ENCODE measurements around the gene ASIP.
"Not testable (repeated sequence)": the region's sequence is repeated elsewhere in the genome, so short reads cannot be mapped to it uniquely, and the experiment has no call there.

Gene ASIP

GRCh38 chr20:34290471-34290870, 49.2 kb downstream of the ASIP start:
- DNase-seq: no peak

GRCh38 chr20:34292496-34292895, 51.3 kb downstream of the ASIP start:
- no peak for DNase-seq

- DNase-seq: no peak
Measured at GRCh38 chr20:34293119-34293518, 51.9 kb downstream of the ASIP start.

- no peak for DNase-seq
Measured at GRCh38 chr20:34293589-34293988, 52.4 kb downstream of the ASIP start.

DNA sequence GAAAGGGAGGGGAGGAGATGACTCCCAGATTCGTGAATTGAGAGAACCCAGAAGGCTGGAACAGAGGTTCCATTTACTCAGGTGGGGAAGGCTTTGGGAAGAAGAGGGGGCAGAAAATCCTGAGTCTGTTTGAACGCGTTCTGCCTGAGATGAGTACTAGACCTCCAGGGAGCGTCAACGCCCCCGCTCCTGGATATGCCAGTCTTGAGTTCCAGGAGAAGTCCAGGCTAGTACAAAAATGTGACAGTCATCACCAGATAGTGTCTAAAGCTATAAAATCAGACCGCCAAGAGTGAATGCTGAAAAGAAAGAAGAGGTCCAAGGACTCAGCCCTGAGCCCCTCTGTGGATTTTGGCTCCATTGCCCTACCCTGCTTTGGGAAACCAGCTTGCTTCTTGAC, 53.3 kb downstream of the ASIP start:
- no peak for DNase-seq

- DNase-seq: no peak
Measured at GRCh38 chr20:34295284-34295683, 54.1 kb downstream of the ASIP start.

DNA sequence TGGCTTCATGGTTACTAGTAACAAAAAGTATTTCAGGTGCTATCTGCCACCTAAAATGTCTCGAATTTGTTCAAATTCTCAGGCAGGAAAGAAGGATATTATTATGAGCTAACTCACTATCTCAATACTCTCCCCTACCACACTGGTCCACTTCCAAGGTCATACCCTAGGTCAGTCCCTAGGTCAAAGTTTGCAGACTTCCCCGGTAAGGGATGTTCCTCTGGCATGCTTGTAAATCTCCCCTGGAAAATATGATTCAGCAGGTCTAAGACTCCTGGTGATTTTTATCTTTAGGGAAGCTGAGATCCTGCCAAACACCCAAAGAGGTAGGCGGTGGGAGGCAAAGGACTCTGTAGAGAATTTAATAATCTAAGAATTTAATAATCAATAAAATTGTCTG, 55.2 kb downstream of the ASIP start:
- DNase-seq: no peak

DNA sequence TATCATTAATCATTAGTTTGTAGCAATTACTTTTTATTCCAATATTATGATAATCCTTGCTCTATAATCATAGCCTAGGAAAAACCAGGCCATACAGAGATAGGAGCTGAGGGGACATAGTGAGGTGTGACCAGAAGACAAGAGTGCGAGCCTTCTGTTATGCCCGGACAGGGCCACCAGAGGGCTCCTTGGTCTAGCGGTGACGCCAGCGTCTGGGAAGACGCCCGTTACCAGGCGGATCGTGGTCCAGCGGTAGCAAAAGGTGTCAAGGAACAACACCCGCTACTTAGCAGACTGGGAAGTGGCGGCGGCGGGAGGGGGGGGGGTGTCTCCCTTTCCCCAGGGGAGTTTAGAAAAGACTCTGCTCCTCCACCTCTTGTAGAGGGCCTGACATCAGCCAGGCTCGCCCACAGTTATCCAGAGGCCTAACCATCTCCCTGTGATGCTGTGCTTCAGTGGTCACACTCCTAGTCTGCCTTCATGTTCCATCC, 57.1 kb downstream of the ASIP start:
- DNase-seq: not testable (repeated sequence)

- no peak for DNase-seq
Measured at GRCh38 chr20:34299556-34300255, 58.5 kb downstream of the ASIP start.

DNA sequence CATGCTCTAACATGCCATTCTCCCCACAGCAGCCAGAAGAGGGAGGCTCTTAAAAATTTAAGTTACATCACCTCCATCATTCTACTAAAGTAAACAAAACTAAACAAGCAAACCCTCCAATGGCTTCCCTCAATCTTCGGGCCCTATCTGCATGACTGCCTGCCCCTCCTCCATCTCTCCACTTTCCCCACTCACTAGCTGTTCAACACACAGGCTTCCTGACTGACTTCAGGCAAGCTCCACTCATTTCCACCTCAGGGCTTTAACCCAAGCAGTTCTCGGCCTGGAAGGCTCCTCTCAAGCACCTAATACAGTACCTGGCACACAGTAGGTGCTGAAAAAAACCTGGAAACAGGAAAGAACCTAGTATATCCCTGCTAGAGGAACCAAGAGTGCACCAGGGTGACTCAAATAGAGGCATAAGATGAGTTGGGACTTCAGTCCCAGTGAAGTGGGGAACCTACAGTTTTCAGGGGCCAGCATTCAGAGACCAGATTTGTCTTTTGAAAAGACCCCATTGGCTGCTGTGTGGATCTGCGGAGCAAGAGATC, 59.1 kb downstream of the ASIP start:
- no peak for DNase-seq

- no peak for DNase-seq
Measured at GRCh38 chr20:34300809-34301586, 59.8 kb downstream of the ASIP start.

DNA sequence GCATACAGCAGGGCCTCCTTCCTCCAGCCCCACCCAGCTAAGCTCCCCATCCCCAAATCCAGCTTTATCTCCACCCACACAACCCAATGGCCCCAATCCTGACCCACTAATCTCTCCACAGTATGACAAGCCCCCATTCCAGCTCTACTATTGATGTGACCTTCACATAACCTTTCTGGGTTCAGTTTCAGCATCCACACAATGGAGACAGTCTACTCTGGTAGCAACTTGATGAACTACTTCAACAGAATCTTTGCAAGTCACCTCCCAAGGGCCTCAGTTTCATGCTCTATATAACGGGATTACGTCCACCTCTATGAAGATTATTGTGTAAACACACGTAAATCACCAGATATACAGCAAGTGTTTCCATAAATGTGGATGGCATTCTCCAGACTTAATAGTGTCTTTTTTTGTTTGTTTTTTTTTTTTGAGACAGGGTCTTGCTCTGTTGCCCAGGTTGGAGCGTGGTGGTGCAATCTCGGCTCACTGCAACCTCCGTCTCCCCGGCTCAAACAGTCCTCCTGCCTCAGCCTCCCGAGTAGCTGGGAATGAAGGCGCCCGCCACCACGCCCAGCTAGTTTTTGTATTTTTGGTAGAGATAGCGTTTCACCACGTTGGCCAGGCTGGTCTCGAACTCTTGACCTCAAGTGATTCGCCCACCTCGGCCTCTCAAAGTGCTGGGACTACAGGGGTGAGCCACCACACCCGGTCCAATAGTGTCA, 60.5 kb downstream of the ASIP start:
- no peak for DNase-seq

DNA sequence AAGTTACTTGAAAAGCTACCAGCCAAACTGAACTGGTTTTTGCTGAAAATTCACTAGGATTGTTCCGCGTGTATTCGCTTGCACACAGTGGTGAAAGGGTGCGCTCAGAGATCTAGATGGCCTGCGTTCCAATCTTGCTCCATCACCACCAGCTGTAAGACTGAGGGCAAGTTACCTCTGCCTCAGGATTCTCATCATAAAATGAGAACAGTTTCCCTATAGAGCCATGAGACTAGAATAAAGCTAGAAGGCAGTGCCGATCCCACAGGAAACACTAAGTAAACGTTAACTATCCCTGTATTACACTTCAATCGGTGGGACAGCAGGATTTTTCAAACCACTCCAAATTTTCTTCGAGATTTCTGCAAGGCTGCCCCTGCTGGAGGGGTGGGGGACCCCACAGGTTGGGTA, 61.1 kb downstream of the ASIP start:
- no peak for DNase-seq

DNA sequence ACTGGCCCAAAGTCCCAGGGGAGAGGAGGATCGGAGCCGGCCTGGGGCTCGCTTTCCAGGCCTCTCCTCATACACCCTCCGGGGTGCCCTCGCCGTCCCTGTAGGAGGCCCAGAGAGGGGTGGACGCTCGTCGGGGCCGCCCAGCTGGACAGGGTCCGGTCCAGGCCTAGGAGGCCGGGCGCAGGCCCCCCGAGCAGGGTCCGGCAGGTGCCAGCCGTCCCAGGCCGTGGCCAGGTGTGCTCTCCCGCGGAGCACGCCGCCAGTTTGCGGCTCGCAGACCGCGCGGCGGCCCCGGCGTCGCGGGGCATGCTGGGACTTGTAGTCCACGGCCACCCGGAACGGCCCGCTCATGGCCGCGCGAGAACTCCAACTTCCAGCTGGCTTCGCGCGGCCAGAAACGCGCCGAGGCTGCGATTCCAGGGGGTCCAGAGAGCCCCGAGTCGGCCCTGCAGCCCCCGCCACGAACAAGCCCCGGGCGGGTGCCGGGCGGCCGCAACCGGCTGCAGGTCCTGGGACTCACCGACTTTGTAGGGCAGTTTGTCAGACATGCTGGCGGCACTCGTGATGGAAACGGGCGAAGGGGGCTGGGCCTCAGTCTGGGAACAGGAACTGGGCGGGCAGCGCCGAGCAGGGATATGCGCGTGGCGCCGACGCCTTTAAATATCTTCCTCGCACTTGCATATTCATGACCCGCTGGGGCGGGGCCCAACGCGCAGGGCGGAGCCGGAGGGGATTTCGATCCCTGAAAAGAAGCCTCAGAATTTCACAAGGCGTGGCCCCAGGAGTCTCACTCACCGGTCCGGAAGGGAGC, 61.7 kb downstream of the ASIP start, which contains the start of gene AHCY:
Gene AHCY (minus strand): TSS at position 633 of the 811 bp plus-strand sequence. CDS start 85 bp downstream, at position 548.
- DNase-seq: peak; percentile 89

- no peak for DNase-seq
Measured at GRCh38 chr20:34305333-34306230, 64.4 kb downstream of the ASIP start.

DNA sequence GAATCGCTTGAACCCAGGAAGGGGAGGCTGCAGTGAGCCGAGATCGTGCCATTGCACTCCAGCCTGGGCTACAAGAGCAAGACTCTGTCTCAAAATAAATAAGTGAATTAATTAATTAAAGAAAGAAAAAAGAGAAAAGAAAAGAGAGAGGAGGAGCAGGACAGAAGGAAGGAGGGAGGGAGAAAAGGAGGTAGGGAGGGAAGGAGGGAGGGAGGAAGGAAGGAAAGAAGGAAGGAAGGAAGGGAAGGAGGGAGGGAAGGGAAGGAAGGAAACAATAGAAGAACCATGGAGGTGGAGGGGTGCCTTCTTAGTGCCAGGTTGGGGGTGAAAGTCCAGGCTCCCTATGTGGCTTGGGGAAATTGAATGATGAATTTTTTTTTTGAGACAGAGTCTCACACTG, 68.5 kb downstream of the ASIP start:
- no peak for DNase-seq

DNA sequence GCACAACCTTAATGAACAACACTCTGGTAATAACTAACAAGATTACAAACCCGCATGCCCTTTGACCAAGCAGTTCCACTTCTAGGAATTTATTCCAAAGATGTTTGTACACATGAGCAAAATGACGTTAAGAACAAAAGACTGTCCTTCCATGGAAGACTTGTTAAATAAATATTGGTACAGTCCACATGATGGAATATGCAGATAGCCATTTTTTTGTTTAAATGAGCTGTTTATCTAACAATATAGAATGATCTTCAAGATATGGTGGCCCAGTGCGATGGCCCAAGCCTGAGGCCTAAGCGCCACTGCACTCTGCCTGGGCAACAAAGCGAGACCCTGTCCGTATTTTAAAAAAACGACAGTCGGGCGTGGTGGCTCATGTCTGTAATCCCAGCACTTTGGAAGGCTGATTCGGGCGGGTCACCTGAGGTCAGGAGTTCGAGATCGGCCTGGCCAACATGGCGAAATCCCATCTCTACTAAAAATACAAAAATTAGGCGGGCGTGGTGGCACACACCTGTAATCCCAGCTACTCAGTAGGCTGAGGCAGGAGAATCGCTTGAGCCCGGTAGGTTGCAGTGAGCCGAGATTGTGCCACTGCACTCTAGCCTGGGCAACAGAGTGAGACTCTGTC, 69.4 kb downstream of the ASIP start:
- no peak for DNase-seq

GRCh38 chr20:34311118-34312023, 70.1 kb downstream of the ASIP start:
- DNase-seq: no peak

DNA sequence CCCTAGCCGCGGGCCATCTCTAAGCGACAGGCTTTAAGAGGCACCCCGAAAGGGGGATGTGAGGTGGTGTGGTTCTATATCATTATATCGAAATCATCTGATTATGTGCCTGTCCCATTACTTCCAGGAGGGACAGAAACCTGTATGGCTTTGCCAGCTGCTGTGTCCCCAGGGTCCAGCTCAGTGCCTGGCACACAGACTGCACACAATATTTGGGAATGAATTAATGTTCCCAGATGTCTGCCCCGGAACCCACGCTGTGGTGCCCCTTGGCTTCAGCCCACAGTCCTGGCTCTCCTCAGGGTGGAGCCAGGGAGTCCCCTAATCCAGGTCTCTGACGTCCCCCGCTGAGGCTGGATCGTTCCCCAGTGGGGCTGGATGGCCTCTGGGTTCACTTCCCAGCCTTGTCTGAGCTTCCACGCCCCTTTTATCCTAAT, 70.8 kb downstream of the ASIP start:
- DNase-seq: no peak

All from CD4-positive, alpha-beta T cell treated with Interferon gamma for 1 hour (primary cell).